Activated CD4-positive, alpha-beta T cell treated with anti-CD3 and anti-CD28 coated beads, Interleukin-2, amount 50 U/mL, for 16 hours (primary cell): ENCODE results near the gene LRP4.
"Not testable (repeated sequence)": the region's sequence is repeated elsewhere in the genome, so short reads cannot be mapped to it uniquely, and the experiment has no call there.

ENCODE experiments used
- DNase-seq: peaks from one replicate; pipeline ENCODE4 v3.0.0-alpha.2; 2020

LRP4 gene

DNA sequence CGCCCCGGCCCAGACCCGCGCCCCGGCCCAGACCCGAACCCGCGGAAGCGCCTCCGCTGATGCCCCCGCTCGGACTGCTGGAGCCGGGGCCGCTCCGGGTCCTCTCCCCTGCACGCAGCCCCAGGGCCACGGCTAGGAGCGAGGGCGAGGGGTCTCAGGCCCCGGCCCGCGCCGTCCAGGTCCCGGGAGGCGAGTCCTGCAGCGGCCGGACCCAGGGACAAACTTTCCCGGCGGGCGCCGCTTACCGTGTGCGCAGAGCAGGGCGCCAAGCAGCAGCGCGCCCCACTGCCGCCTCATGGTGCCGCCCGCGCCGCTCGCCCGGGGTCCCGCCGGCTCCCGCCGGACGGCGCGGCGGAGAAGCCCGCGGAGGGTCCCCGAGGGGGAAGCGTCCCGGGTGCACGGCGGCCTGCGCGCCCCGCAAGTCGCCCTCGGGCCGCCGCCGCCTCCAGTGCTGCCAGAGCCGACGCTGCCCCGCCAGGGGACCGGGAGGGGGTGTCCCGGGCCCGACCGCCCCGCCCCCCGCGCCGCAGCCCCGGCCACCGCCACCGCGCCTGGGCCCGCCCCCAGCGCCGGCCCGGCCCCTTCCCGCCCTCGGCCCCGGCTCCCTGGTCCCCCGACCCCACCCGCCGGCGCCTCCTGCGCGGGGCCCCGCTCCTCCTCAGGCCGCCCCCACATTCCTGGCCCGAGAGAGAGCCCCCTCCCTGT, at the start of gene LRP4:
TSS of gene LRP4 (minus strand) at position 468 of the 705 bp plus-strand sequence. CDS start at position 297, 171 bp downstream.
- no peak for DNase-seq

GRCh38 chr11:46967962-46968361, 49.6 kb upstream of the LRP4 start:
- DNase-seq: no peak

DNA sequence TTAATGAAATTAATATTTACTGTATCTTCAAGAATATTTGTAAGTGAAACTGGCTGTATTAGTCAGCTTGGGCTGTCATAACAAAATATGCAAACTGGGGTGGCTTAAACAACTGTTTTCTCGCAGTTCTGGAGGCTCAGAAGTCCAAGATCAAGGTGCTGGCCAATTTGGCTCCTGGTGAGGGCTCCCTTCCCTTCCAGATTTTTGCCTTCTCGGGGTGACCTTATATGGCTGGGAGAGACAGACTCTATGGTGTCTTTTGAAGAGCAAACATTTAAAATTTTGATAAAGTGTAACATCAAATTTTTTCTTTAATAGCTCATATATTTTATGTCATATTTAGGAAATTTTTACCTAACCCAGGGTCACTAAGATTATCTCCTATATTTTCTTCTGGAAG, 48.4 kb upstream of the LRP4 start:
- no peak for DNase-seq

GRCh38 chr11:46963844-46964243, 45.5 kb upstream of the LRP4 start:
- DNase-seq: no peak

DNA sequence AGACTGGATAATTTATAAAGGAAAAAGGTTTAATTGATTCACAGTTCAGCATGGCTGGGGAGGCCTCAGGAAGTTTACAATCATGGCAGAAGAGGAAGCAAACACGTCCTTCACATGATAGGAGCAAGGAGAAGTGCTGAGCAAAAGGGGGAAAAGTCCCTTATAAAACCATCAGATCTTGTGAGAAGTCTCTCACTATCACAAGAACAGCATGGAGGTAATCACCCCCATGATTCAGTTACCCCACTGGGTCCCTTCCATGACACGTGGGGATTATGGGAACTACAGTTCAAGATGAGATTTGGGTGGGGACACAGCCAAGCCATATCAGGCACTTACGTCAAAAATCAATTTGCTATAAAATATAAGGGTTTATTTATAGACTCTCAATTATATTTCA, 43.5 kb upstream of the LRP4 start:
- DNase-seq: not testable (repeated sequence)

DNA sequence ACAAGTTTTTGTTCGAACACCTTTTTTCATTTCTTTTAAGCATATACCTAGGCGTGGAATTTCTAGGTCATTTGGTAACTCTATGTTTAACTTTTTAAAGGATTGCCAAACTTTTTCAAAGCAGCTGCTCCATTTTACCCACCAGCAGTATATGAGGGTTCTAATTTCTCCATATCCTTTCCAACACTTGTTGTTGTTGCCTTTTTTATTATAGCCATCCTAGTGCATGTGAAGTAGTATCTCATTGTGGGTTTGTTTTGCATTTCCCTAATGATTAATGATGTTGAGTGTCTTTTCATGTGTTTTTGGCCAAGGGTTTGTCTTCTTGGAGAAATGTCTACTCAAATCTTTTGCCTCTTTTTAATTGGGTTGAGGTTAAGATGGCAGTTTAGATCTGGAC, 42.7 kb upstream of the LRP4 start:
- DNase-seq: no peak

- DNase-seq: no peak
Observed at GRCh38 chr11:46958777-46959176, 40.4 kb upstream of the LRP4 start.

- no peak for DNase-seq
Observed at GRCh38 chr11:46953093-46953492, 34.7 kb upstream of the LRP4 start.

DNA sequence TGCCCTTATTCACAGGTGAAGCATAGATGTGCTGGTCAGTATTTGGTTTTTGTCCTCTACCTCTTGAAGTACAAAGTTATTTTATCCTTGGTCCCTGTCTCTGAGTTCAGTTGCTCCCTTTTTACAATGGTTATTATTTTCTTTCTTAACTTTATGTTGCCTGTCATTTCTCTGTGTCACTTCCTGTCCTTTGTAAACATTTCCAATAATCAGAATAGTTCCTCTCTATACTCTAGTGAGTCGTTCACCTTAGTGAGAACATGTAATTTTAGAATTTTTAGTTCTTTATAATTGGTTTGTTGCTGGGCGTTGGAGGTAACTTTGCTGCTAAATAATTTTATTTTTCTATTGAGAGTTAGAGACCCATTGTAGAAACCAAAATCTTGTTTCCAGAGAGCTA, 34.2 kb upstream of the LRP4 start:
- DNase-seq: no peak

DNA sequence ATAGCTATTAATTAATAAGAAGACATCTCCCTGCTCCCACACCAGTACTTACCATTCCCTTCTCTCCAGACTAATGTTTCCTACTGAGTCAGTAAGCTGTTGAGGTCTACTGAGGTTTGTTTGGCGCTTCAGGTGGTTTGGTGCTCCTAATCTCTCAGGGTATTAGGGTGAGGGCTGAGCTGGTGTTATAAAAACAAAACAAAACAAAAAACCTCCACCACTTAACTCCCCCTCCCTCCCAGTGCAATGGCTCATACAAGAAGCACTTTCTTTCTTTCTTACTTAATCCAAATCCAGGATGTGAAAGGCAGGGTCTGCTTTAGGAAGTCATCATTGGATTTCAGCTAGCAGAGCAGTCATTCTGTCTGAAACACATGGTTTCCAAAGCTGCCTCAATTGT, 33.5 kb upstream of the LRP4 start:
- DNase-seq: no peak

DNA sequence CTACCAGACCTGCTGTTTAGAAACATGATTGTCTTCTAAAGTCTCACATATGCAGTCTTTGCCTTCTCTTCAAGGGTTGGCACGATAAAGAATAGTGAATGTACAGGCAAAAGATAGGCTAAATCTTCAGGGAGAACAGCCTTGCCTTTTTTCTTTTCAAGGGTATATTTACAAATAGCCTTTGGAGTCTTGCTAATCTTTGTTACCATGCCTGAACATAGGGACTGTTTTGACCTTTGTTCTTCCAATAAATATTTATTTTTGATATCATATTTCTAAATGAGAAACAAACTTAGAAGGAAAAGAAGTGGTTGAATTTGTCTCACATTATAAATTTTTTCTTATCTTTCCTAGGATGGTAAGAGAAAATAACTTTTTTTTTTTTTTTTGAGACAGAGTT, 30.9 kb upstream of the LRP4 start:
- DNase-seq: no peak

- DNase-seq: no peak
Observed at GRCh38 chr11:46948378-46949131, 30.2 kb upstream of the LRP4 start.

- DNase-seq: no peak
Observed at GRCh38 chr11:46947399-46948077, 29.2 kb upstream of the LRP4 start.

- no peak for DNase-seq
Observed at GRCh38 chr11:46944356-46945075, 26.2 kb upstream of the LRP4 start.

DNA sequence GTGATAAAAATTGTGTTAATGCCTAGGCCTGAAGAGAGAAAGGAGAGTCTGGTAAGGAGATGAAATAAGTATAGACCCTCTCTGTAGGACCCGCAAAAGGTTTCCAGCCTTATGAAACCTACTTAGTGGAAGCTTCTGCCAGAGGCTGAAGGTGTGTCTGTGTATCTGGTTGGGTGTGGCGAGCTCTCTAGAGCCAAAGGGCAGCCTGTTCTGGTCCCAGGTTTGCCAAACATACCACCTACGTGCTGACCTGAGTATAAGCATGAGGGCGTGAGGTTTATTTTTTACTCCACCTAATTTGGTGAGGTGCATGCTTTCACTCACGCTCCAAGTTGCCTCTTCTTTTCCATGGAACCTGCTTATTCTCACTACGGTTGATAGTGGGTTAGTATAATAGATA, 23.8 kb upstream of the LRP4 start:
- DNase-seq: no peak

- peak; percentile 93 for DNase-seq
Observed at GRCh38 chr11:46936138-46937110, 18.1 kb upstream of the LRP4 start, which contains the start of gene CSTPP1. Gene CSTPP1, plus strand, starts transcription at chr11:46936761. Its CDS starts 45 bp downstream, at chr11:46936806.

GRCh38 chr11:46930089-46930488, 11.7 kb upstream of the LRP4 start:
- peak; percentile 2 for DNase-seq

- DNase-seq: not testable (repeated sequence)
Observed at GRCh38 chr11:46928701-46929100, 10.4 kb upstream of the LRP4 start.

DNA sequence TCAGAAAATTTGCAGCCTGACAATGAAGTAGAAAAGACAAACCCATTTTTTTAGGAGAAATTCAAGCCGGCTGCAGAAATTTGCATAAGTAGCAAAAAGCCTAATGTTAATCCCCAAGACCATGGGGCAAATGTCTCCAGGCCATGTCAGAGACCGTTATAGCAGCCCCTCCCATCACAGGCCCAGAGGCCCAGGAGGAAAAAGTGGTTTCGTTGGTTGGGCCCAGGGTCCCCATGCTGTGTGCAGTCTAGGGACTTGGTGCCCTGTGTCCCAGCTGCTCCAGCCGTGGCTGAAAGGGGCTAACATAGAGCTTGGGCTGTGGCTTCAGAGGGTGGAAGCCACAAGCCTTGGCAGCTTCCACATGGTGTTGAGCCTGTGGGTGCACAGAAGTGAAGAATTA, 9.6 kb upstream of the LRP4 start:
- not testable (repeated sequence) for DNase-seq

DNA sequence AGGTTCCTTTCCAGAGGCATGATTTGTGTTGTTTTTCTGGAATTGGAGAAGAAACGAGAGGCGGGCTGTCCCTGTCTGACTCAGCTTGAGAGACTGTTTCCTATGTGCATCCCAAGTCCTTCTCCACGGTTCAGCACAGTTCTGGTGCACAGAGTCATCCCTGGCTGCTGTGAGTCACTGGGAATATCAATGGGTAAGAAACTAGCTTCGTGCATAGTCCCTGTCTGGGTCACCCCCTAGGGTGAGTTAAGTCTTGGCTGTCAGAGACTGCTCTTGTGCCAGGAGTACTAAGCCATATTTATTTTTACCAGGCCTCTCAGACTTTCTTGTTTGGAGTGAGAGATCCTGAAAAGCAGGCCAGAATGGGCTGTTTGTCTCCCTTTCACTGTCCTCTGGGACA, 2.4 kb upstream of the LRP4 start:
- no peak for DNase-seq

- no peak for DNase-seq
Observed at GRCh38 chr11:46918788-46919513, 601 bp upstream of the LRP4 start.
